ENCODE results near the gene WDR7. TPM values are rescaled to one million over a fixed set of nuclear protein-coding genes. Genes with fewer than 3 reads are reported as not detected.

The WDR7 gene
- total RNA-seq, 1 donor from 2014 or later, result 16.9 TPM

DNA sequence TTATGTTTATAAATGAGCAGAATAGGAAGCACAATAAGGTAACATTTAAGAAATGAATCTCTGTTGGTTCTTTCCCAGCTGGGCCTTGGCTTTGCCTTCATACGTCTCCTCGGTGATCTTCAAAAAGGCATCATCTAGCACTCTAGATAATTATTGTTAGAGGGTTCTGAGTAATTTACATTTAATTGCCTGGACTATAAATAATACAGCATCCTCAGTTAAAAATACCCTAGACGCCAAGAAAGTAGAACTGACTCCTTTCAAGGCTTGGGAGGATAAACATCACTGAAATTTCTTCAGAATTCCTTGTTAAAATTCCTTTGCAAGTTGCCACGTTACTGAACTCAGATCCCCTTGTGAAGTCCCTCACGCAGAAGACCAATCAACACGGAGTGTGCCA lies 296.1 kb downstream of the WDR7 start:
- TF ChIP-seq, protein P1, sequence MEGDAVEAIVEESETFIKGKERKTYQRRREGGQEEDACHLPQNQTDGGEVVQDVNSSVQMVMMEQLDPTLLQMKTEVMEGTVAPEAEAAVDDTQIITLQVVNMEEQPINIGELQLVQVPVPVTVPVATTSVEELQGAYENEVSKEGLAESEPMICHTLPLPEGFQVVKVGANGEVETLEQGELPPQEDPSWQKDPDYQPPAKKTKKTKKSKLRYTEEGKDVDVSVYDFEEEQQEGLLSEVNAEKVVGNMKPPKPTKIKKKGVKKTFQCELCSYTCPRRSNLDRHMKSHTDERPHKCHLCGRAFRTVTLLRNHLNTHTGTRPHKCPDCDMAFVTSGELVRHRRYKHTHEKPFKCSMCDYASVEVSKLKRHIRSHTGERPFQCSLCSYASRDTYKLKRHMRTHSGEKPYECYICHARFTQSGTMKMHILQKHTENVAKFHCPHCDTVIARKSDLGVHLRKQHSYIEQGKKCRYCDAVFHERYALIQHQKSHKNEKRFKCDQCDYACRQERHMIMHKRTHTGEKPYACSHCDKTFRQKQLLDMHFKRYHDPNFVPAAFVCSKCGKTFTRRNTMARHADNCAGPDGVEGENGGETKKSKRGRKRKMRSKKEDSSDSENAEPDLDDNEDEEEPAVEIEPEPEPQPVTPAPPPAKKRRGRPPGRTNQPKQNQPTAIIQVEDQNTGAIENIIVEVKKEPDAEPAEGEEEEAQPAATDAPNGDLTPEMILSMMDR (conservative IDR thresholded peaks at IDR 0.05), result no peak
- no peak for DNase-seq (ENCODE audit: extremely low spot score, unreplicated experiment)
- no peak overlapping the region for H3K4me3 Mint-ChIP-seq
- no peaks in the 10 kb centered on the region for H3K9me3 Mint-ChIP-seq
- no peaks in the 10 kb centered on the region for H3K27me3 Mint-ChIP-seq
- H3K36me3 Mint-ChIP-seq, result no peaks in the 10 kb centered on the region
- H3K4me1 Mint-ChIP-seq (ENCODE audit: unreplicated experiment), result no peaks in the 10 kb centered on the region
- H3K27ac Mint-ChIP-seq, result no peak overlapping the region

DNA sequence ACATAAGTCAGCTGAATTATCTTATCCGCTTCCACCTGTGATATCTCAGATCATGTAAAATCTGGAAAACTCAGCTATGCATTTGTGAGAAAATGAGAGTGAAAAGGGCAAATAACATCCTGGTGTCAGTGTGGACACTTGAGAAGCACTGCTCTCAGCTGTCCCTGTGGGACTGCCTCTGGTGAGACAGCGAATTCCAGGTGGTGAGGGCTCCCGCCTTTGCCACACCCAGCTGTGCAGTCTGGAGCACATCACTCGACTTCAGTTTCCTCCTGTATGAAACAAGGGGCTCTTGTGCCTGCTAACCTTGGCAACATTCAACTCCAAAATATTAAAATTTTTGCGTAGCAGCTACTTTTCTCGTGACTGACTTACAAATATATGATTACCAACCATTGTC lies 300.9 kb downstream of the WDR7 start:
- Mint-ChIP-seq H3K9me3 (no peaks in the 10 kb centered on the region), H3K4me3 (no peak overlapping the region), H3K36me3 (no peaks in the 10 kb centered on the region), H3K27me3 (no peaks in the 10 kb centered on the region), H3K4me1 (ENCODE audit: unreplicated experiment) (no peaks in the 10 kb centered on the region), H3K27ac (no peak overlapping the region)
- no peak for DNase-seq (ENCODE audit: extremely low spot score, unreplicated experiment)
- TF ChIP-seq, protein P1 (conservative IDR thresholded peaks at IDR 0.05), result no peak

DNA sequence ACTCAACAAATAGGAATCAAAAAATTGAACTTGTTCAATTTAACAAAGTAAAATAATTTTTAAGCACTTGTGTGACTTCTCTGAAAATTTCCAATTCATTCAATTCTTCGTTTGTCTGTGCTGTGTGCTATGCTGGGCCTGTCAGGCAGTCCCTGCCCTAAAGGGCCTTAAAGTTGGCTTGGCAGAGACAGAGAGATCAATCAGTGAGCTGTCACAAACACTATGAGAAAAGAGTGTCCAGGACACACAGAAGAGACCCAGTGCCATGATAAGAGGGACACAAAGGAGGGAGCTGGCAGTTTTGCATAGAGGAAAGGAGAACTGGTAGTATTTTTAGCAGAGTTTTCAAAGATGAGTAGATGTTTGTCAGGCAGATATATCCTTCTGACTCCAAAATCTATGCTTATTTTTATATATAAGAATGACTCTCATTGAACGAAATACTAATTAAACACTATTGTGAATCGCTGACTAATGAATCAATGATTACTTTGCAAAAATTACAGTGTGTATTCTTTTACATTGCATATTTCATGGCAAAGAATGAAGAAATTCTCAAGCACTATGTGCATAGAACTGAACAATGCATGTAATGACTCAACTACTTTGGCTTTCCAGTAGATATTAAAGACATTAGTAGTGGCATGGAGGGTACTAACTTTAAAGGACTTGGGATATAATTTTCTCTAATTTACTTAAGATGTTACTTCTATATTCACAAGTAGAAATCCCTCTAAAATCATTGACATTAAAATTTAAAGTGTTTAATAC lies 302.5 kb downstream of the WDR7 start:
- Mint-ChIP-seq H3K27ac (no peak overlapping the region), H3K4me3 (no peak overlapping the region)

DNA sequence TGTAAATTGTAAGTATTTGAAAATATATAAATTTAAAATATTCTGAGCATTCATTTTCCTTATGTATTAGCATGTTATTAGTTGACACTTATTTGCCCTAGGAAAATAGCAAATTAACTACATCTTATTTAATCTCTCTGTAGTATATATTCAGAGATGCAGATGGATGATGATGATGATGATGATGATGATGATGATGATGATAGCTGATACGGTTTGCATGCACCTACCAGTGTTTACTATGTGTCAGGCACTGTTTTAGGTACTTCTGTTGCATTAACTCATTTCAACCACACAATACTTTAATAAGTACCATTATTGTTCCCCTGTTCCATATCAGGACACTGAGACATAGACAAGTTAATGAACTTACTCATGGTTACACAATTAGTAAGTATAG lies 304.3 kb downstream of the WDR7 start:
- no peaks in the 10 kb centered on the region for H3K9me3 Mint-ChIP-seq
- TF ChIP-seq, protein P1 (conservative IDR thresholded peaks at IDR 0.05), result no peak
- peaks cover 3% of the 10 kb centered on the region for H3K27me3 Mint-ChIP-seq

More for the DNA sequence above, 302.5 kb downstream of the WDR7 start:
- DNase-seq (ENCODE audit: extremely low spot score, unreplicated experiment), result no peak
- no peaks in the 10 kb centered on the region for H3K4me1 Mint-ChIP-seq (ENCODE audit: unreplicated experiment)
- TF ChIP-seq, protein P1 (conservative IDR thresholded peaks at IDR 0.05), result no peak
- H3K36me3 Mint-ChIP-seq, result no peaks in the 10 kb centered on the region
- H3K27me3 Mint-ChIP-seq, result peaks cover 3% of the 10 kb centered on the region
- no peaks in the 10 kb centered on the region for H3K9me3 Mint-ChIP-seq

DNA sequence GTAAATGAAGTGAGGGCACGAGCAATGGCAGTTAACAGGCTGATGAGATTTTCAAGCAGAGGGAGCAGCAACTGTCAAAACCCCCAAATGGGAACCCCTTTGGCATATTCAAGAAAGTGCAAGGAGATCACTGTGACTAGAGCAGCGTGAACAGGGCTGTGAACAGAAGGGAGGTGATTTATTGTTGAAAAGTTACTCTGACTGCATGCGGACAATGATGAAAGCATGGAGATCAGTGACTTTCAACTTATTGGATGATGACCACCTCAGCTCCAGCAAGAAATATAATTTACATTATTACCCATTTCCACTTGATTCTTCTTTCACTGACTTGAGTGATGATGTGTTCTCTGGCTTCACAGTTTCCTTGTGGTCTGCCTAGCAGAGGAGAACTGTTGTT lies 308.0 kb downstream of the WDR7 start:
- TF ChIP-seq, protein P1 (conservative IDR thresholded peaks at IDR 0.05), result no peak
- Mint-ChIP-seq H3K9me3 (no peaks in the 10 kb centered on the region), H3K4me1 (ENCODE audit: unreplicated experiment) (no peaks in the 10 kb centered on the region), H3K27ac (no peak overlapping the region), H3K27me3 (peaks cover 3% of the 10 kb centered on the region), H3K36me3 (no peaks in the 10 kb centered on the region), H3K4me3 (no peak overlapping the region)
- no peak for DNase-seq (ENCODE audit: extremely low spot score, unreplicated experiment)

More for the DNA sequence above, 304.3 kb downstream of the WDR7 start:
- no peak overlapping the region for H3K27ac Mint-ChIP-seq
- H3K4me1 Mint-ChIP-seq (ENCODE audit: unreplicated experiment), result no peaks in the 10 kb centered on the region
- no peaks in the 10 kb centered on the region for H3K36me3 Mint-ChIP-seq
- no peak overlapping the region for H3K4me3 Mint-ChIP-seq
- DNase-seq (ENCODE audit: extremely low spot score, unreplicated experiment), result no peak
